Activated gamma-delta T cell treated with Interleukin-2 at 50 U/mL for 16 hours (primary cell): ENCODE results near the gene KLF3.
A peak's percentile ranks its signal among the peaks of the same experiment; 100 is the strongest.

Experiments used
- DNase-seq: peaks from one replicate; pipeline ENCODE4 v3.0.0-alpha.2; 2020

The KLF3 gene

DNA sequence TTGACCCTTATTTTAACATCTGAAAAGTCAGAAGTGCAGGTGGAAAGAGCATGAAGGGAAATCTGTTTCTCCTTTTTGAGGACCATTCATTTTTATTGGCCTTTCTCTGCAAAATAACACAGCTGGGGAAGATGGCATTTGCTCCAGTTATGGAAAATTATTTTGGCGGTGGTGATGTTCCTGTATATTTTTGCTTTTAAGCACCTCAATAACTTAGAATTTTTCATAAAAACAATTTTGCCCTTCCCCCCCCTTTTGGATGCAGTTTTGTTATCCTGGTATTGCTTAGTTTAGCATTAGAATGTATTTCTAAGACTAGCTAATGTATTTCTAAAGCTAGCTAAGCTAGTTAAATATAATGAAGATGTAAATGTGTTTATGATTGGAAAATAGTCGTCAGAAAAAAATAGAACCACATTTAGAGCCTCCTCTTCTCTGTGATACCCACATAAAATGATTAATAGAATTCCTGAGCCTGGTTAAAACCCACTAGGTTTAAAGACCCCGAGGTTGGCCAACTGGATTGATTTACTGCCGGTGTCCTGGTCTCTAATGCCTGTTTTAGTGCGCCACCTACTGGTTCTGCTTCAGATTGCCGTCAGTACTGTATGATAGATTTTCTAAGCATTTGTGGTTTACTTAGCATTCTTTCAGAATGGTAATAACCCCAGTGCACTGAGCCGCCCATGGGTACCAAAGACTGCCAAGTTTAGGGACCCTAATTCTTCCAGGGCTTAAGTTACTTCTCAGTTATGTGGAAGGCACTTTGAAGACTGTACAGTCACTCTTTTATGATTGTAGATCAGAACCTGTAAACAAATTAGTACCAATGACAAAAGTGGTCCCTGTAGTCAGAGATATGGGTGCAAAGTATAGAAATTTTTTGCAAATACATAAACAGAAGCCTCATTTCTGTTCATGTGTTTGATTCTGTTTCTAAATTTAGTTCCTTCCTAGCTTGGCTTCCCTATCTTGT, 11.4 kb downstream of the KLF3 start:
- peak; percentile 84 for DNase-seq

DNA sequence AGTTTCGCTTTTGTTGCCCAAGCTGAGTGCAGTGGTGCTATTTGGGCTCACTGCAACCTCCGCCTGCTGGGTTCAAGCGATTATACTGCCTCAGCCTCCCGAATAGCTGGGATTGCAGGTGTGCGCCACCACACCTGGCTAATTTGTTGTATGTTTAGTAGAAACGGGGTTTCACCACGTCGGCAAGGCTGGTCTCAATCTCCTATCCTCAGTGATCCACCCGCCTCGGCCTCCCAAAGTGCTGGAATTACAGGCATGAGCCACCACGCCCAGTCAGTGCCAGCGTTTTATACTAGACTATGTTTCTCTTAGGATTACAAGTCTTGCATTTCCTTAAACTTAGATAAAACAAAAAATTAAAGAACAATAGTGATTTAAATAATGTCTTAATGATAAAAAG, 13.0 kb downstream of the KLF3 start:
- no peak for DNase-seq

DNA sequence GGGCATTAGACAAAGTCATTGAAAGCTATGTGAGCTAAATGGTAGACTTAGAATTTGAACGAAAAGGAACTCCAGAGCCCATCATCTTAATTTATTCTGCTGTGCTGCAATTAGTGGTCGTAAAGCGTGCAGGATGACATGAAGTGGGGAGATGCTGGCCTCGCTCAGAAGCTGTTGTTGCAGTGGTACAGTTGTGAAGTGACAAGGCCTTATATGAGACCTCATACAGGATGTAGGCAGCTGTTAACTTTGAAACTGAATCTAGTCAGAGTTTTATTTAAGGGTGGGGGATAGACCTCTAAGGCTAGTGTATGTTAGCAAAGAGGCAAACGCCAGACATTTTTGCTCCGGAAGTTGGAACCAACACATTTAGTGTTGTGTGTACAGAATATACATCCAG, 13.4 kb downstream of the KLF3 start:
- no peak for DNase-seq

DNA sequence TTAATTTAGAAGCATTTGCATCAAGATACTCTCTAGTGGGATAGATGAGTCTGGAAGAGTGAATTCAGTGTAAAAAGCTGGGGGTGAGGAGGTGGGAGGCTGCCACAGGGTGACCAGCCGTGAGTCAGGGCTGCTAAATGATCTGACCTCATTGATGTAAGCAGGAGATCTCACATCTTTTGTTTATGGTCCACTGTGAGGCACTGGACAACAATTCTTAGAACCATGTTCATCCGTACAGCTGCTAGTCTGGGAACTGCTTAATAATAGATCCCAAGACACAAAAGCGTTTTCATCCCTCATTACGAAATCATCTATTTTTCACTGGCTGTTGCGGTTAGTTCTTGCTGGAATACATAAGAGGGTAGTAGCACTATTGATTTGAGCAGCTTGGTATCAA, 14.1 kb downstream of the KLF3 start:
- DNase-seq: no peak

DNA sequence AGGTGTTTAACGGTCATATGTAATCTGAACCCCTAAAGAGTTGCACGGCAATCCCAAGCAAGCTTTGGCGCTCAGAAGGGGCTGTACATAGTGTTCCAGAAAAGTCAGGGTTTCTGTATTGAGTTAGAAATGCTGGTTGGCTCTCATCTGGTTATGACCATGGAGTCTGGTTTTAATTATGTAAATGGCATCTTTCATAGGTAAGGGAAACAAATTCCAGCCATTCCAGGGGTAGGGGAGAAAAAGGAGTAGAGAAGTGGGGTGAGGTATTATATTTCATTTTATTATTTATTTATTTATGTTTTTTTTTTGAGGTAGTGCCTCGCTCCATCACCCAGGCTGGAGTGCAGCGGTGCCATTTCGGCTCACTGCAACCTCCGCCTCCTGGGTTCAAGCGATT, 15.9 kb downstream of the KLF3 start:
- DNase-seq: no peak

DNA sequence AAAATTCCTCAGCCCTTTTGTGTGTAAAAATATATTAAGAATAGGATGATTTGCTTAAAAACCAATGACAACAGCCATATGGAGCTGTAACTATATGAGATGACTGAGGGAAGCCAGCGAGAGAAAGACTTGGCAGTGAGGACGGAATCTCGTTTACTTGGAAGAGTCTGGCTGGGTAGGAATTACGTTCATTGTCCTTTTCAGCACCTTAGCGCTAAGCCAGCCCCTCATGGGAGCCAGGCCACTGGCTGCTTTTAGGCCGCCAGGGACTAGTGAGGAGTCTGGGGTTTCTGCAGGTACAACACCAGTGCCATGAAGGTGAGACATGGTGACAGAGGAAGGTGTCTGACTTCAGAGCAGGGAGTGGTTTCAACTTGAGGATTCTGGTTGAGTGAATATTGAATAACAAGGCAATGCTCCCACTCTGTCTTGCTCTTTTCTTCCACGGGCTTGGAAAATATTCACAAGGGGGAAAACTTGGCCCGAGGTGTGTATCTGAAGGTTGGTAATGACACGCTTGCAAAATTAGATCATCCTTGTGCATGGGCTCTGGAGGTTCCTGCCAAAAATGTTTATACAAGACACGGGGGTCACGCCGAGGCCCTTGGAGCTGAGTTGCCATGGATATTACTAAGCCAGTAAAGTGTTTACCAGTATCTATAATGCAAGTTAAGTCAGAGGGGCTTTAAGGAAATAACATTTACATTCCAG, 17.4 kb downstream of the KLF3 start:
- no peak for DNase-seq

DNA sequence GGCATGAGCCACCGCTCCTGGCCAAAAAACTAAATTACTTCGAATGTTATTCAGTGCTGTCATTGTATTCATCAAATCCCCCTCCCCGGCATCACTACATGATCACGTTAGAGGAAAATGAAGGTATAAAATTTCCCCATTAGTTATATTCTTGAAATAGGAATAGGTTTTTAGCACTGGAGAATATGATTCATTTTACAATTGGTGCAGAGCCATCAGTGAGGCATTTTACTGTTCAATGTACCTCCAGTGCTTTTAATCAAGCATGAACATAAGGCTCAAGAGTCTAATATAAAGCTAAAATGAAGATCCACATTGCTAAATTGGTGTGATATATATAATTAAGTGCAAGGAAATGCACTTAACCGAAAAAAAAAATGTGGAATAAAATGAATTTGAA, 18.3 kb downstream of the KLF3 start:
- no peak for DNase-seq

DNA sequence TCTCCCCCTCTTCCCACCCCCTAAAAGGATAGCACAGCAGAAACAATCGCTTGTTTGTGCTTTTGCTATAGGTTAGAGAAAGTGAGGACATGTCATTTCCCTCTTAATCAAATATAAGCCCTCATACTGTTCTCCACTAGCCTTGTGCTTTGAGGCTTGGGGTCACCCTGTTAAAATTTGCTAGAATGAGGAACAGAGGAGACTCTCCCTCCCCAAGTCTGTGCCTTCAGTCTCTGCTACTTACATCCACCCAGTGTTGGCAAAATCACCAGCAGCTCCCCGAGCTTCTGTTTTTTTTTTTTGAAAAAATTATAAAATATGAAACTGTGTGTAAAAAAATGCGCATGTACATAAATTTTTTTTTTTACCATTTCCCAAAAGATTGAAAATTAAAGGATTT, 19.3 kb downstream of the KLF3 start:
- DNase-seq: no peak

DNA sequence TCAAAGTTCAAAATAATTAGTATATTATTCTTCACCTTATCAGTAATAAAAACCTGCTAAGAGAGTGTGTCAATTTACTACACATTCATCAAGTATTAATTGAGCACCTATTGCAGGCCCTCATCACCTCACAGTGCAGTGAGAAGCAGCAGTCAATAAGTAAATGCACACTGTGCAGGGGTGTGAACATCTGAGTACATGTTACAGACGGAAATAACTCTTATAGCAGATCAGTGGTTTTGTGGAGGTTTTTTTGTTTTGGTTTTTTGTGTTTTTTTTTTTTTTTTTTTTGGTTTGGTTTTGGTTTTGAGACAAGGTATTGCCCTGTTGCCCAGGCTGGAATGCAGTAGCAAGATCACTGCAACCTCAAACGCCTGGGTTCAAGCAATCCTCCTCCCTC, 20.3 kb downstream of the KLF3 start:
- no peak for DNase-seq

DNA sequence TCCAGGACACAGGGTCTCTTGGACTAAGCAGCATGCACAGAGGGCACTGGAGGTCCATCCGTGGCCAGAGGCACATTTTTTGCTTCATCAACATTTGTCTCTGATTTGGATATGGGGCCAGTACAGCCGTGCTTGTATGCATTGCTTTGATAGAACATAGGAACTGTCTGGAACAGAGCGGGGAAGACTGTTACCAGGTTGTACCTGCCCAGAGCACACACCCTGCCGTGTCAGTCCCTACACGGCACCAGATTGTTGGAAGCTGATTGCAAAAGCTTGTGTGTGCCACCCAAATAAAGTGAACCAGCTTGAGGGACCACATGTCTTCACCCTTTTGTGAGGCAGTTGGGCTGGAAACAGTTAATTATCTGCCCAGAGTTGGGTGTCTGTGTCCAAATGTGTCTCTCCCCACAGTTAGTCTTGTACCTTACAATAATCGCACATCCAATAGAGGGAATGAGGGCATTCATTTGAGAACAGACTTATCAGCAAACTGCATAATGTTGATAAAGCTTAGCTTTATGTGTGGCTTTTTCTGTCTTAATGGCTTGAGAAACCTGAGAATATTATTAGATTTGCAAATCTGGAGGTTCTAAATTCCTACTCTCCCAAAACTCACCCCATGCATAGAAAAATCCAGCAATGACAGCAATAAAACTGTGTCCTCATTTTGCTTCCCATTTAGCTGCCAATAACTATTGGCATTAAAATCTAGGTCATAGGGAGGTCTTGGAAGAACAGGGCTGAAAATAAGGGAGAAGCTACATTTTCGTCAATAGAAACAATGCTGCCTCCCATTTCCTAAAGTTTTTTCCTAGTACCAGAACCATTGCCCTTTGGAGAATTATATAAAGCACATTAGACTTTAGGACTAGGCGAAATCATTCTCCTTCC, 21.2 kb downstream of the KLF3 start:
- DNase-seq: no peak

DNA sequence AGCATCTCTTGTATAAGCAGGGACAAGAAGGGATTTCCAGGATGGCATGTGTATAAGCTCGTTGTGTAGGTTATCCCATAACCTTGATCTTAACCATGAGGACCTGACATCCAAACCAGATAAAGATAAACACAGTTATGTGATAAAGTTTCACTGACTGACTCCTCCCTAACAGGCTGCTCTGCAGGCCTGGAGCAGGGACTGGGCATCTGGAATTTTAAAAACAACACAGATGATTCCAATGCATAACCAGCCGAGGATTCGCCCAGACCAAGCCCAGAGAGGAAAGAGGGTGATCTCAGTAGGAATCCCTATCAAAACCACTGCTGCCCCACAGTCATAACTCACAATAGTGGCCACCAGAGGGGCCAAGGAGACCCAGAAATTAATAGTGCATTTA, 22.7 kb downstream of the KLF3 start:
- no peak for DNase-seq

DNA sequence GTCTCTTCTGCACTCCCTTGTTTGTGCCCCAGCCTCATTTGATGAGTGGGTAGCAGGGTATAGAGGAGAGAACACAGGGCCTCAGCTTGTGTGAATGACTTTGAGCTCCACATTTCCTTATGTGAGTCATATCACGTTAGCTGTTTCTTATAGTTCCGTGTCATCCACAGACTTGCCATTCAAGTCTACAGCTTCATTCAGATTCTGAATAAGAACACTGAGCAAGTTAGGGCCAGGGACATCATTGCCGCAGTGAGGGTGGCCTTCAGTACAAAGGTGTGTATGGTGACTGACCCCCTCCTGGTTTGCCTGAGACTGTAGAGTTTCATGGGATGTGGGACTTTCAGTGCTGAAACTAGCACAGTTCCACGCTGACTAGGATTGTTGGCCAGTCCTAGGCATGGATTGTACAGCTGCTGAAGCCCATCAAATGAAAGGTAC, 23.6 kb downstream of the KLF3 start:
- DNase-seq: no peak

DNA sequence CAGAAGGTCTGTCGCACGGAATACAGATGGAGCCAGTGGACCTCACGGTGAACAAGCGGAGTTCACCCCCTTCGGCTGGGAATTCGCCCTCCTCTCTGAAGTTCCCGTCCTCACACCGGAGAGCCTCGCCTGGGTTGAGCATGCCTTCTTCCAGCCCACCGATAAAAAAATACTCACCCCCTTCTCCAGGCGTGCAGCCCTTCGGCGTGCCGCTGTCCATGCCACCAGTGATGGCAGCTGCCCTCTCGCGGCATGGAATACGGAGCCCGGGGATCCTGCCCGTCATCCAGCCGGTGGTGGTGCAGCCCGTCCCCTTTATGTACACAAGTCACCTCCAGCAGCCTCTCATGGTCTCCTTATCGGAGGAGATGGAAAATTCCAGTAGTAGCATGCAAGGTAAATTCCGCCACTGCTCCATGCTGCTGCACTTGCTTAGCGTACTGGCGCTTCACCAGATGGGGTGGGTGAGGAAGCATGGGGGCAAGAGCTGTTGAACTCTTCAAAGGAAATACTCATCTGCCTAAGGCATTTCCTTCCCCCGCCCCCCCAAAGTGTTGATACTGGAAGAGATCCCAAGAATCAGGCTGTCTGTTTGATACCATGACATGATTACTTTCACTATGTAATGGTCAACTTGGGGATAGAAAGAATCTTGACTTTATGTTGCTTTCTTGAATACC, 24.8 kb downstream of the KLF3 start:
- DNase-seq: no peak

DNA sequence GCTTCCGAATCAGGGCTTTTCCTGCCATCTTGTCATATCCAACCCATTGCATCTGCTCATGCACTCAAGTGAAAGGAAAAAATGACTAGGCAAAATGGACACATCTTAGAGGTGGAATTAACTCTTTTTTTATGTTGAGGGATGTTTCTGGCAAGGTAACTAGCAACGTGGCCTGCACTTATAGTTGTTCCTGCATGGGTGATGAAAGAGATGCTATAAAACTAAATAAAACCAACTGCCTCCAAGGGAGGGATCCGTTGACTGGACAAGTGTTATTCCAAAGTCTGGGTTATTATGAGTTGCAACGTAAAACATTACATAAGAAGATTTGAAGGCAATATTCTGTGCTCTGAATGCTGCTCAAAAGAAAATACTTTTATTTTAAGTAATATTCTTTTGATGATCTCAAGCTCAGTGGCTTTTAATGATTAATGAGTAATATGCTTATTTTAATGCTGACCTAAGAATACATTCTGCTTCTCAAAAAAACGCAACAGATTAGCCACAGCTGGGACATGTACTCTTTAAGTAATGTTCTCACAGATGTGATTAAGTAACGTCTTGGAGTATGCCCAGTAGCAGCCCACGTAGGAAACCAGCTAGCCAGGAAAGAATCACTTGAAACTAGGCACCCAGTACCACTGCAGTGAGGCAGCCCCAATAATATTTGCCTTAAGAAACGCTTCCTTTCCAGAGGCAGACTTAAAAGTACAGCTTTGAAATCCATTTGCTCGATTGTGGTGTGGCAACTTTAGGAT, 27.4 kb downstream of the KLF3 start:
- no peak for DNase-seq

DNA sequence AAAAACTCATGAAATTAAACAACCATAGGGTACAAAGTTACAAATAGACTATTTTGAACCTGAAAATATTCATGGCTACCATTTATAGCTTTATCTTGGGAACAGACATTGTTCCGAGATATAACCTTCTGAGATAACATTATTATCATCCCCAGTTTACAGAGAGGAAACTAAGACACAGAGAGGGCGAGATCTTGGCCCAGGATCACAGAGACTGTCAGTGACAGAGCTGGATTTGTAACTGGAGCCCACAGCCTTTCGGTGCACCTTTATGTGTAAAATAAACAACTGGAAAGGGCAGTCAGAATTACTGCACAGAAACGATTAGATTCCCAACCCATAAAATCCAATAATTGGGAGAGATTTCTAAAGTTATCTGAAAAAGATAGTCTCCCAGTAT, 28.4 kb downstream of the KLF3 start:
- no peak for DNase-seq

DNA sequence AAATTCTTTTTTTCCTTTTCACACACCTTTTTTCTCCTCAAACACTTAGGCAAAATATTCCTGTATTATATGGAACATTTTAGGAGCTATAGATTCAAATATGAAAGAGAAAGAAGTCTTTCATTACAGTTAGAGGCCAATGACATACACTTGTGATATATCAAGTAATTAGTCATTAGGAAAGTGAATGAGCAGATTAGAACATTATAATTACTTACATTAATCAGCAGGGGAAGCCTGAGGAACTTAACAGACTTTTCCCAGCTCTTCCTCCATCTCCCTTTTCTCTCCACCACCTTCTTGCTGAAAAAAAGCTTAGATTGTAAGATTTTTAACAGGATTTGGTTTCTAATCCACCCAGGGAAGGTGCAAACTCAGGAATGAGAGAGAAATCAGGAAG, 29.6 kb downstream of the KLF3 start:
- DNase-seq: no peak

DNA sequence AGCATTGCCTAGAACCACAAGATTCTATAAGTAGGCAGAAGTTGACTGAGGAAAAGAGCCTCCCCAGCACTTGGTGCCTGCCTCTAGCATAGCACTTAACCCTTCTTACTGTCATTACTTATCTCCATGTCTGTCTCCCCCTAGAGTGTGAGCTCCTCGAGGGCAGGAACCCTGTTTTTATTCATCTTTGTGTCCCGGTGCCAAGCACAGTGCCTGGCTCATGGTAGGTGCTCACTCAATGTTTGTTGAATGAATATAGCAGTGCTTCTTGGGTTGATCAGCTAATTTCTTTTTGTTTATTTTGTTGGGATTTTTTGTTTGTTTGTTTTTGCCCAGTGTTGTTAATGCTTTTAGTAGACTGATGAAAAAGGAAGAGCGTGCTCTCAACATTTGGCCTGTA, 30.3 kb downstream of the KLF3 start:
- no peak for DNase-seq

DNA sequence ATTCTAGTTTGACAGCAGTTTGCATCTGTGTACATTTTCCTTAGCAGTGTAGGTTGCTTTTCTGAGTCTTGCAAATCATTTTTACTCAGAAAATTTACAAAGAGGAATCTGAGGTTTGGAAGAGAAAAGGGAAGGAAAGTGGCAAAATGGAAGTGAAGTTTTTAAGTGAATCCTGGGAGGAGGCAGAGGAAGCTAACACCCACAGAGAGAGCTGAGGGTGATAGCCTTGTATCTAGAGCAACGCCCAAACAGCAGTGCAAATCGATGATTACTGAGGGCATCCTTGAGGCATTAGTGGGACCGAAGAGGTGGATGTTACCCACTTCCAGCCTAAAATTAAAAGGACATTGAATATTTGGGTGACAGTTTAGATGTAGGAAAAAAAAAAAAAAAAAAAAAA, 31.8 kb downstream of the KLF3 start:
- no peak for DNase-seq

DNA sequence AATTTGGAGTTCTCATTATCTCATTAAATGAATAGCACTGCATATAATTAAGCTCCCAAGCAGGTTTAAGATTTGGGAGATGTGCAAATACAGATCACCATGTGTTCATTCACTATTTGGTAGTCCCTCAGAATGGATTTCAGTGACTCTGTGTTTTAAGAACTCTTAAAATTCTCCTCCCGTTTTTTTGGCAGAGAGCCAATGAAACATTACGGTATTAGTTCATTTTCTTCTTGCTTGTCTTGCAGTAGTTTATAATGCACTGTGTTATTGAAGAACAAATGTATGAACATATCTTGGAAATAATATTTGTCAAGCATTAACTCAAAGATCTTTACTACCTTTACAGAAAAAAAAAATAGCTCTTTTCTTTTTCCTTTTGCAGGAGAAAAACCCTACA, 32.7 kb downstream of the KLF3 start:
- DNase-seq: no peak

DNA sequence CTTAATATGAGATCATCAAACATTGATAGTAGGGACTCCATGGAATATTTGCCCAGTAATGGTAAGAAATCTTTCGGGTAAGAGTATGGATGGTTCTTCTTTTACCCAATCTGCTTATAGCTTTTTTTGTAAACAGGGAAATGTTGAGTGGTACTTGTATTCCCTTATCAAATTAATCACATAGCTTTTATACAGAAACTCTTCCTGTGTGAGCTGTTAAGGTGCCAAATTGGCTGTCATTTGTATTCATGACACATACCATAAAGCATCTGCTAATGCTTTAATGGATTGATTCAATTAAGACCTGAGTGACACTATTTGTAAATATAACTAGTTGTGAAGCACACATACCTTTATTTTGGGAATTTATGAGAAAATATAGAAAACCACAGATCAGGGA, 34.2 kb downstream of the KLF3 start:
- no peak for DNase-seq

DNA sequence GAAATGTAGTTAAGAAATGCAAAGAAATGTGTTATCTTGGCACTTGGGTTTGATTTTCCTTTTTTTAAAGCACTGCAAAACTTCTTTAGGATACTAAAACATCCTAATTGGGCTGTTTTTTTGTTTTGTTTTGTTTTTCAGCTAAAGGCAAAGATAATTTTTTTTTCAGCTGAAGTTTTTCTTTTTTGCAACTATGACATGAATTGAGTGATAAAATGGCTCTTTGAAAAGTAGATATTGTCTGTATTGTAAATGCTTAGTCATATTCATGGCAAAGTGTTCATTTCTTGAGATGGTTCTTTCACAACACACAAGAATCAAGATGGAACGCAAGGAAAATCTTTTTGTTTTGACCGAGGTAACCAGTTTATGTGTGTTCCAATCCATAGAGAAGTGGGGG, 35.1 kb downstream of the KLF3 start:
- DNase-seq: no peak

DNA sequence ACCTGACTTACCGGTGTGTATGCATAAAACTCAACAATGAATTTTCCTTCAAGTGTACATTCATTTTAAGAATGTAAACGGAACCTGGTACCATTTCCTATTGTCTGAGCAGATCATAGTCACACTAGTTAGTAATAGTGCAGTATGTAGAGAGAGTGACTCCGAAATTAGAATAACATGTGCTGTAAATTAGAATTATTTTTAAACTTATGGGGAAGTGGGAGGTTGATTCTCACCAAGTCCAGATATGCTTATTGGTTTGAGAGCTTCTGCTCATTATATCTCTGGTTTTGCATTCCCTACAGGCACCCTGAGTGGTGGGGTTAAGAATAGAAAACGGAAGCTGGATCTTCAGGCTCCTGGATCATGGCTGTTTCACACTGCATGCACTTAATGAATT, 39.6 kb downstream of the KLF3 start:
- no peak for DNase-seq
